HFFc6 (cell line): ENCODE results near the gene ZMYND10. TPM values are rescaled to one million over a fixed set of nuclear protein-coding genes. Genes with fewer than 3 reads are reported as not detected.

Experiments used
- DNase-seq: peaks from one replicate; pipeline ENCODE4 v3.0.0-alpha.2; 2018
- H3K27ac Mint-ChIP-seq: 2 replicates; pipeline ENCODE4 v1.8.0; 2020; ENCODE audit warnings: mild to moderate bottlenecking, mixed read lengths
- H3K27me3 Mint-ChIP-seq: 2 replicates; pipeline ENCODE4 v1.8.0; 2021; ENCODE audit warnings: mild to moderate bottlenecking, moderate library complexity, mixed read lengths; ENCODE audit not compliant: insufficient read depth
- H3K36me3 Mint-ChIP-seq: 2 replicates; pipeline ENCODE4 v1.8.0; 2021; ENCODE audit warnings: low read depth, mixed read lengths
- H3K4me1 Mint-ChIP-seq: 2 replicates; pipeline ENCODE4 v1.8.0; 2020; ENCODE audit warnings: low read depth, mixed read lengths
- H3K4me3 Mint-ChIP-seq: 2 replicates; pipeline ENCODE4 v1.8.0; 2020; ENCODE audit warnings: mild to moderate bottlenecking, moderate library complexity, mixed read lengths
- H3K9me3 Mint-ChIP-seq: 2 replicates; pipeline ENCODE4 v1.8.0; 2020; ENCODE audit warnings: mild to moderate bottlenecking, mixed read lengths
- total RNA-seq, 6 experiments: library from RNA; stranded (reverse); fragmentation: NEBNext Ultra II Directional; extraction: Animal tissue kit (Norgen Biotek cat#: 25700); gene quantifications; 2 replicates in 1 of 6; 3 replicates in 5 of 6; pipeline ENCODE4 v1.2.3, GENCODE V29; 2021
- TF ChIP-seq, protein P1 (sequence below): fragments of 200-600 bp; sonication (generic); IDR thresholded peaks from 2 replicates; pipeline ENCODE4 v1.5.0; 2021; ENCODE audit warnings: antibody characterized with exemption, mild to moderate bottlenecking

Gene ZMYND10
- total RNA-seq, 6 experiments from 2014 or later, result 0.78 to 1.3 (median 0.83) TPM; not detected in 1

DNA sequence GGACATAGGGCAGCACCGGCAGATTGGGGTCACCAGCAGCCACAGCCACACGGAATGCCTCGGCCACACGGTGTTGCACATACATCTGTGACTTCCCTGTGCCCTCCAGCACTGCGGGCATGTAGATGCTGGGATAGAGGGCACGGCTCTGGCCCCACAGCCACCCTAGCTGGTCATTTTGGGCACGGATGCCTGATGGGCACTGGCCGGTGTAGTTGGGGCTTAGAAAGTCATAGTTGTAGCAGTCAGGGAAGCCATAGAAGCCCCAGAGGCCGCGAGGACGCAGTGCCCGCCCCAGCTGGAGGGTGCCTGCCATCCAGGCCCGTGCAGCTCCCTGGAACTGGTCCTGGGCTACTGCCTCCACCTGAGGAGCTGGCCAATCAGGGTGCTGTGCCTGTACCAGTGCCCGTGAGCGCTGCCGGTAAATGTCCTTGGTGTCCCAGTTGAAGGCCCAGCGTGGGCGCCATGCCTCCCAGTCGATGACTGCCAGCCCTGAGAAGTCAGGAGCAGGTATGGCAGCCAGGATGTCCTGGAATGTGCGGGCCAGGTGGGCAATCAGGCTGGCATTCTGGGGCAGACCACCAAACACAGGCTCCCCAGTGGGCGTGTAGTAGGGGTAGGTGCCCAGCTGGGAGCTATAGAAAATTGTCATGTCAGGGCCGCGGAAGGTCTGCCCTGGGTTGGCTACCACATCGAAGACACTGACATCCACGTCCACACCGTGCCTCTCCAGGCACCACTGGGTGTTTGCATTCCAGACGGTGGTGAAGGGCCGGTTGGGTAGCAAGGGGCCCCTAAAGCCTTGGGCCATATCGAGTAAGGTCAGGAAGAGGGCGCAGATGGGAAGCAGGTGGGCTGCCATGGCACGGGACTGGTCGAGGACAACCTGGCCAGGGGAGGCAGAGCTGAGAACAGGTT lies 43.2 kb downstream of the ZMYND10 start:
- H3K4me3 Mint-ChIP-seq, result no peak overlapping the region
- H3K4me1 Mint-ChIP-seq, result peaks cover 23% of the 10 kb centered on the region
- TF ChIP-seq, protein P1, sequence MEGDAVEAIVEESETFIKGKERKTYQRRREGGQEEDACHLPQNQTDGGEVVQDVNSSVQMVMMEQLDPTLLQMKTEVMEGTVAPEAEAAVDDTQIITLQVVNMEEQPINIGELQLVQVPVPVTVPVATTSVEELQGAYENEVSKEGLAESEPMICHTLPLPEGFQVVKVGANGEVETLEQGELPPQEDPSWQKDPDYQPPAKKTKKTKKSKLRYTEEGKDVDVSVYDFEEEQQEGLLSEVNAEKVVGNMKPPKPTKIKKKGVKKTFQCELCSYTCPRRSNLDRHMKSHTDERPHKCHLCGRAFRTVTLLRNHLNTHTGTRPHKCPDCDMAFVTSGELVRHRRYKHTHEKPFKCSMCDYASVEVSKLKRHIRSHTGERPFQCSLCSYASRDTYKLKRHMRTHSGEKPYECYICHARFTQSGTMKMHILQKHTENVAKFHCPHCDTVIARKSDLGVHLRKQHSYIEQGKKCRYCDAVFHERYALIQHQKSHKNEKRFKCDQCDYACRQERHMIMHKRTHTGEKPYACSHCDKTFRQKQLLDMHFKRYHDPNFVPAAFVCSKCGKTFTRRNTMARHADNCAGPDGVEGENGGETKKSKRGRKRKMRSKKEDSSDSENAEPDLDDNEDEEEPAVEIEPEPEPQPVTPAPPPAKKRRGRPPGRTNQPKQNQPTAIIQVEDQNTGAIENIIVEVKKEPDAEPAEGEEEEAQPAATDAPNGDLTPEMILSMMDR, result no peak
- DNase-seq, result no peak
- no peaks in the 10 kb centered on the region for H3K36me3 Mint-ChIP-seq
- H3K27me3 Mint-ChIP-seq, result no peaks in the 10 kb centered on the region; the same call in 1 of the 2 replicates
- no peak overlapping the region for H3K27ac Mint-ChIP-seq
- no peaks in the 10 kb centered on the region; the same call in 1 of the 2 replicates for H3K9me3 Mint-ChIP-seq

DNA sequence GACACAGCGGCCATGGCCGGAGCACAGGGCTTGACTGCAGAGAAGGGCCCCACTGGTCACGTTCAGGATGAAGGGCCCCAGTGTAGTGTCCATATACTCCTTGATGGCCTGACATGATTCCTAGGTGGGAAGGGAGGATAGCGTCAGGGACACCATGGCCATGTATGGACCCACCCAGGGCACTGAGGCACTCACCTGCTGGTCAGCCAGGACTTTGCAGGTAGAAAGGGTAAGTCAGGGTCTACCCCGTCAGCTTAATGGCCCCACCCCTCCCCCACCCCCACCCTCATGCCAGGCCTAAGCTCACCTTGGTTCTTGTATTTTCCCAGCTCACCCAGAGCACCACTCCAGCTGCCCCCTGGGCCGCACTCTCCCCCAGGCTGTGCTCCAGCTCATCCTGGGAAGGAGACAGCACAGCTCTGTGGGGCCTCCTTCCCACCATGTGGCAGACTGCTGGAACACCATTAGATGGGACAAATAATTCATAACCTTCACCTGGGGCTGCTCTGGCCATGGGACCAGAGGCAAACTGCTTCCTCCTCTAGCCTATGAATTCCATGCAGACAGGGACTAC lies 44.8 kb downstream of the ZMYND10 start:
- TF ChIP-seq, protein P1, result no peak; the same call in 1 of the 2 replicates
- Mint-ChIP-seq H3K9me3 (no peaks in the 10 kb centered on the region), H3K27me3 (no peaks in the 10 kb centered on the region; the same call in 1 of the 2 replicates), H3K27ac (peak overlapping the region; percentile 92), H3K4me1 (peaks cover 23% of the 10 kb centered on the region), H3K36me3 (no peaks in the 10 kb centered on the region), H3K4me3 (peak overlapping the region; percentile 94; the same call in 1 of the 2 replicates)
- no peak for DNase-seq

DNA sequence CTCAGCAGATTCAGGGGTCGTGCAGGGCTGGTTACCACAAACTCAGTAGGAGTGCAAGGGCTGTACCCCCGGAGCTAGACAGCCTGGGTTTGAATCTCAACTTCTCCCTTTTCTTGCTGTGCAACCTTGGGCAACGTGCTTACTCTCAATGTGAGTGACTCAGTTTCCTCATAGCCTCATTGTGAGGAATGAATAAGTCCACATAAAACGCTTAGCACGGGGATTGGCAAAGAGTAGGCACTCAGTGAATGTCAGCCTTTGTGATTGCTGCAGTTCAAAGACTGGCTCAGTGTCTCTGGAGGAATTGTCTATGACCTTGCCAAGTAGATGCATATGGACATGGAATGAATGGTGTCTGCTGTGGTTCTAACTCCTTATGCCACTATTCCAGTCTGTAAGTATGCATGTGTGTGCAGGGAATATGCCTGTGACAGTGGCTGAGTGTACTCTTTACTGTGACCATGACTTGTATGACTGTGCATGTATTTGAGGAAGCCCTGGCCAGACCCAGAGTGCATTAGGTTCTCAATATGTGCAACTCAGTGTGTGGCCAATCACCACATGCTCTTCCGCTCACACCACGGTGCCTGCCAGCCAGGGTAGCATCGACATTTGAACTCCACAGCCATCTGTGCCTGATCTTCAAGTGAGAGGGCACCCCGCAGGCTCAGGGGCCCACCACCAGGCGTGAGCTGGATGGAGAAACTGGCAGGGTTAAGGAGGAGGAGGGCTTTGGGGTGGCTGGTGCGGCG lies 45.4 kb downstream of the ZMYND10 start:
- Mint-ChIP-seq H3K36me3 (no peaks in the 10 kb centered on the region), H3K27me3 (no peaks in the 10 kb centered on the region; the same call in 1 of the 2 replicates)

DNA sequence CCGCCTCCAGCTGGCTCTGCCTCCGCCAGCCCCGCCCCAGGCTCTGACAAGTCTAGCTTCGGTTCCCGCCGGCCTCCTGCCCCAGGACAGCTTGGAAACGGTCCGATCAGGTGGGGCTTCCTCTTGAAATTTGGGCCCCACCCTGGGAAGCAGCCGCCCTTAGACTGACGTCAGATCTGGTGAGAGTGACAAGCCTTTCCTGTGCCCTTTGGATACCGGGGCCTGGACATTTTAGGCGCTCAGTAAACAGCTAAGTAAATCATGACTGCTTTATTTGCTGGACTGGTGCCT lies 45.9 kb downstream of the ZMYND10 start:
- Mint-ChIP-seq H3K9me3 (no peaks in the 10 kb centered on the region), H3K27me3 (no peaks in the 10 kb centered on the region; the same call in 1 of the 2 replicates)

More for the DNA sequence above, 45.4 kb downstream of the ZMYND10 start:
- Mint-ChIP-seq H3K4me3 (peak overlapping the region; percentile 94), H3K9me3 (no peaks in the 10 kb centered on the region), H3K4me1 (peaks cover 23% of the 10 kb centered on the region), H3K27ac (peak overlapping the region; percentile 92)
- TF ChIP-seq, protein P1, result no peak
- peak; percentile 28 for DNase-seq

More for the DNA sequence above, 45.9 kb downstream of the ZMYND10 start:
- H3K36me3 Mint-ChIP-seq, result no peaks in the 10 kb centered on the region
- peaks cover 20% of the 10 kb centered on the region for H3K4me1 Mint-ChIP-seq
- TF ChIP-seq, protein P1, result no peak
- peak overlapping the region; percentile 92 for H3K27ac Mint-ChIP-seq
- peak overlapping the region; percentile 94 for H3K4me3 Mint-ChIP-seq
- DNase-seq, result no peak
